AG09309 (cell line): ENCODE data around the gene BPTF.
"Not testable (repeated sequence)": the region's sequence is repeated elsewhere in the genome, so short reads cannot be mapped to it uniquely, and the experiment has no call there.

Source experiments
- DNase-seq: peaks from one replicate; pipeline ENCODE4 v3.0.0-alpha.2; 2010; ENCODE audit warnings: low read depth
- H3K4me3 ChIP-seq: 2 replicates; pipeline ENCODE4 v1.5.1; 2011; ENCODE audit warnings: mild to moderate bottlenecking, low read depth, low read length, moderate library complexity; ENCODE audit not compliant: control insufficient read depth
- TF ChIP-seq, protein P1 (sequence below): IDR thresholded peaks from 2 replicates; pipeline ENCODE4 v1.5.1; 2011; ENCODE audit warnings: mild to moderate bottlenecking, low read depth, low read length, inconsistent platforms; ENCODE audit not compliant: insufficient read depth, control insufficient read depth; ENCODE audit errors: missing control alignments

Gene BPTF

DNA sequence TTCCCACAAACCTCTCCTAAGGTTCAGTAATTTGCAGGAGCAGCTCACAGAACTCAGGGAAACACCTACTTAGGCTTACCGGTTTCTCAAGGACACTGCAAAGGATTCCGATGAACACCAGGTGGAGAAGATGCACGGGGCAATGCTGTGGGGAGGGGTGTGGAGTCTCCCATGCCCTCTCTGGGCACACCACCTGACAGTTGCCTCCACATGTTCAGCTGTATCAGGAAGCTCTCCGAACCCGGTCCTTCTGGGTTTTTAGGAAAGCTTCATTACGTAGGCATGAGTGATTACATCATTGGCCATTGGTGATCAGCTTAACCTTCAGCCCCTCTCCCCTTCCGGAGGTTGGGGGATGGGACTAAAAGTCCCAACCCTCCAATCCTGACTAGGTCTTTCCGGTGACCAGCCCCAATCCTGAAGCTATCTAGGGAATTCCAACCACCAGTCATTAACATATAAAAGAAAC is 149.3 kb downstream of the BPTF start:
- no peak overlapping the region for H3K4me3 ChIP-seq
- no peak for DNase-seq
- TF ChIP-seq, protein P1, sequence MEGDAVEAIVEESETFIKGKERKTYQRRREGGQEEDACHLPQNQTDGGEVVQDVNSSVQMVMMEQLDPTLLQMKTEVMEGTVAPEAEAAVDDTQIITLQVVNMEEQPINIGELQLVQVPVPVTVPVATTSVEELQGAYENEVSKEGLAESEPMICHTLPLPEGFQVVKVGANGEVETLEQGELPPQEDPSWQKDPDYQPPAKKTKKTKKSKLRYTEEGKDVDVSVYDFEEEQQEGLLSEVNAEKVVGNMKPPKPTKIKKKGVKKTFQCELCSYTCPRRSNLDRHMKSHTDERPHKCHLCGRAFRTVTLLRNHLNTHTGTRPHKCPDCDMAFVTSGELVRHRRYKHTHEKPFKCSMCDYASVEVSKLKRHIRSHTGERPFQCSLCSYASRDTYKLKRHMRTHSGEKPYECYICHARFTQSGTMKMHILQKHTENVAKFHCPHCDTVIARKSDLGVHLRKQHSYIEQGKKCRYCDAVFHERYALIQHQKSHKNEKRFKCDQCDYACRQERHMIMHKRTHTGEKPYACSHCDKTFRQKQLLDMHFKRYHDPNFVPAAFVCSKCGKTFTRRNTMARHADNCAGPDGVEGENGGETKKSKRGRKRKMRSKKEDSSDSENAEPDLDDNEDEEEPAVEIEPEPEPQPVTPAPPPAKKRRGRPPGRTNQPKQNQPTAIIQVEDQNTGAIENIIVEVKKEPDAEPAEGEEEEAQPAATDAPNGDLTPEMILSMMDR = no peak

DNA sequence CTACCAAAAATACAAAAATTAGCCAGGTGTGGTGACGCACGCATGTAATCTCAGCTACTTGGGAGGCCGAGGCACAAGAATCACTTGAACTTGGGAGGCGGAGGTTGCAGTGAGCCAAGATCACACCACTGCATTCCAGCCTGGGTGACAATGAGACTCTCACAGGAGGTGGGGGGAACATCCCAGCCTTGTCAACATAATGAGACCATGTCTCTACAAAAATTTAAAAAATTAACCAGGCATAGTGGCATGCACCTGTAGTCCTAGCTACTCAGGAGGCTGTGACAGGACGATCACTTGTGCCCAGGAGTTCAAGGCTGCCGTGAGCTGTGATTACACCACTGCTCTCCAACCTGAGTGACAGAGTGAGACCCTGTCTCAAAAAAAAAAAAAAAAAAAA is 151.0 kb downstream of the BPTF start:
- not testable (repeated sequence) for DNase-seq, H3K4me3 ChIP-seq

DNA sequence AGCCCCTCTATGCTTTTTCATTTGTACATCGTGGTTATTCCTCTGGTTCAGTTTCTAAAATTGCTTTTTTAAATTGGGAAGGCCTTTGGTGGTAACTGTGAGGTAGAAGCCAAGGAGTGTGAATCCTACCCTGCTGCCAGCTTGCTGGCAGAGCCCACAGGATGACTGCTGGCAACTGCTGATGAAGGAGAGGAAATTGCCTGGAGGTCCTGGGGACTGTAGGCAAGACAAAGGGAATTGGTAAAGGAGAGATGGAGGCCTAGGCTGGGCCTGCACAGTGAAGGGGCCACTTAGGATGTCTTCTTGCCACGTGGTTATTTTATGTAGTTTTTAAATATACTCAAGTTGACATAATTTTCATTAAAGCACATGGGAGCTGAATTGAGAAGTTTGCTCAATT is 155.2 kb downstream of the BPTF start:
- TF ChIP-seq, protein P1 = no peak
- H3K4me3 ChIP-seq = no peak overlapping the region
- DNase-seq = no peak

DNA sequence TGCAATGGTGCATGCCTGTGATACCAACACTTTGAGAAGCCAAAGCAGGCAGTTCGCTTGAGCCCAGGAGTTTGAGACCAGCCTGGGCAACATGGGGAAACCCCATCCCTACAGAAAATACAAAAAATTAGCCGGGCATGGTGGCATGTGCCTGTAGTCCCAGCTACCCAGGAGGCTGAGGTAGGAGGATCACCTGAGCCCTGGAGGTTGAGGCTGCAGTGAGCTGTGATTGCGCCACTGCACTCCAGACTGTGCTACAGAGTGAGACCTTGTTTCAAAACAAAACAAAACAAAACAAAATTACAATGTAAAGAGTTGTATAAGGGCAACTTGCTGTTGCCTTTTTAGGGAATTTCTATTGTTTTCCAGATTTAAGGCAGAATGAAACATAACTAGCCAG is 155.6 kb downstream of the BPTF start:
- H3K4me3 ChIP-seq, DNase-seq: not testable (repeated sequence)

DNA sequence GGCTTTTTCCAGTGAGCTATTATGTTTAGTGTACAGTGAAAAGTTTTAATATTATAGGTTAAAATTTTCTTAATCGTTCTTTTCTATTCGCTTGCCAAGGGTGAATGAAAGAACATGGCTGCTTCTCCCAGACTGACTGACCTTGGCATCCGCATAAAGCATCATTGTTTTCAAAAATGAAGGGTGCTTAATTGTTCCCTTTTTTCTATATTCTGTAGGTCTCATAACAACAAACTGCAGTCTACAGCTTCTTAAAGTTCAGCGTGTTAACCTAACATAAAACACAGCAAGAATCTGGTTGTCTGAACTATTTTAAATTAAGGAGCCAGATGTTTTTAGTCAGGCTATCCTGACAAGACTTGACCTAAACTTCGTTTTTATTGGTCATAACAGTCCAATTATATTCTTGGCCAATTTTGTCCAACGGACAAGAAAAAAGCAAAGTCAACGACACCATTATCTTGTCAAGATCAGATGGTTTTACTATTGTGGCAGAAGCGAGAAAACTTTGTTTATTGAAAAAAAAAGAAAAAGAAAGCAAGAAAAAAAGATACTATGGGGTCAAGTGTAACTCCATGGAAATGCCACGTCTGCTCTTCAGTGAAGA is 156.8 kb downstream of the BPTF start:
- TF ChIP-seq, protein P1 = no peak

DNA sequence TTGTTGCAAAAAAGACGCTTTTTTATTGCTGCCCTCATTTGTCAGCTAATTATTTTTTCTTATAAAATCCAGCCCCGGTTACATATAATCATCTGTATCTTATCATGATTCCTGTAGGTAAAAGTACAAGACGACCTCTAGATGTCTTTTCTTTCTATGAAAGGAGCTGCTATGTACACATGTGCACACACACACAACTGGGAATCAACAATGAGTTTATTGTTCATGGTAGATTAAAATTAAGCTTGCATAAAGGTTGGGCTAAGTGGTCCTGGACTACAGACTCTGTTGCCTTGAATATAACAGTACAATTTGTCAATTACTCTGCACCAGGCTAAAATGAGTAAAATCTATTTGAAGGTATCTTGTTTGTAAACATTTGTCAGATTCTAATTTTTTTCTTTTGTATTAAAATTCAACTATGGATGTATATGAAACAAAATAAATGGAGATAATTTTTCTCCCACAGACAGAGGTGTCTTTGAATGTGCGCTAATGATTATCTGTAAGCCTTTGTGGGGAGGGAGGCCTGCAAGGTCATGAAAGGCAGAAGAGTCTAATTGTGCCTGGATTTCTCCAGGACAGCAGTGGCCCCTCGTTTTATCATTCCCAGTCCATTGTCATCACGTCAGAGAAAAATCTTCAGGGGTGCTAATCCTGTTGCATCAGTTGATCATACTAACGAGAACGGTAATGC is 157.5 kb downstream of the BPTF start:
- TF ChIP-seq, protein P1 = no peak

More for the DNA sequence above, 156.8 kb downstream of the BPTF start:
- DNase-seq = no peak
- H3K4me3 ChIP-seq = no peak overlapping the region

DNA sequence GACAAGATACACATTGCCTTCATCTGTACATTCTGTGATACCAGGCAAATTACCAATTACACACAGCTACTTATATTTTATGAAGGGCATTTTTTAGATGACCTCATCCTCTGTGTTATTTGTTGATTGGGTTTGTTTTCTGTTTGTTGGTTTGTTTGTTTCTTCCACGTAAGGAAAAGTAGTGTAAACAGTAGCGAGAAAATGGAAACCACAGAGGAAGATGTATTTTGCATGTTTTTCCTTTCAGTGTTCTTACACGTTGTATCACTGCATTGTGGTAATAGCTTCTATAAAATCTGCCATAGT is 158.0 kb downstream of the BPTF start:
- TF ChIP-seq, protein P1 = no peak
- no peak overlapping the region for H3K4me3 ChIP-seq
- no peak for DNase-seq

More for the DNA sequence above, 157.5 kb downstream of the BPTF start:
- H3K4me3 ChIP-seq = no peak overlapping the region
- no peak for DNase-seq
